ENCODE data around the gene POMGNT2. TPM values are rescaled to one million over a fixed set of nuclear protein-coding genes. Genes with fewer than 3 reads are reported as not detected.

Gene POMGNT2
- total and polyA plus RNA-seq, 10 of the 15 experiments (the other 5 are each of a cell fraction or from before 2014, with no cell fraction given) = 0.02 to 1.7 (median 0.17) TPM; not detected in 1

DNA sequence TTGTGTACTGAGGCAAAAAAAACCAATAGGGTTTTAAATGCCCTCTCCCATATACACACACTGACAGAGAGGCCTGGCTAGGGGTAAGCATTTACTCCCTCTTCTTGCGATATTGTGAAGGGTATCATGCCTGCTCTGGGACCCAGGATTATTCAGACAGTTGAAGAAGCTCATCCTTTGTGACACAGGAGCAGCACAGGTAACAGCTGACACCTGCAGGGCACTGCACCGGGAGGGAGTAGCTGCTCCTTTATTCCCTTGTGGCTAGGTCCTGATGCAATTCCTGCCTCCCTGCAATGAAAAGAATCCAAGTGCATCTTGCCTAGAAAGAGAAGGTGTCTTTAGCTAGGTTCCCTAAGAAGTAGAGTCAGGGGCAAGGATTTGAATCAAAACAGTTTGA lies 23.4 kb downstream of the POMGNT2 start:
- no TSS peak for BruUV-seq (replicated peaks)
- no peak for FAIRE-seq
- Histone ChIP-seq H3K4me3 (no peak overlapping the region), H3K27me3 (replicated peaks in 1 of 2; ENCODE audit: control insufficient read depth in 2 of 2, insufficient read depth in 2 of 2, low read length in 1 of 2) (no peaks in the 10 kb centered on the region), H3K4me2 (ENCODE audit: control insufficient read depth, insufficient read depth) (no peak overlapping the region), H3K4me1 (ENCODE audit: control insufficient read depth, insufficient read depth, low read length) (no peaks in the 10 kb centered on the region), H4K20me1 (ENCODE audit: control insufficient read depth, insufficient read depth) (no peaks in the 10 kb centered on the region), H3K27ac (ENCODE audit: control insufficient read depth, insufficient read depth) (no peak overlapping the region), H3K79me2 (ENCODE audit: control insufficient read depth, insufficient read depth, low read length) (no peaks in the 10 kb centered on the region), H2AFZ (ENCODE audit: control insufficient read depth, low read depth, low read length) (no peak overlapping the region), H3K9me3 (replicated peaks; ENCODE audit: control insufficient read depth, insufficient read depth, low read length) (no peaks in the 10 kb centered on the region; the same call in 2 of the 3 replicates), H3K36me3 (ENCODE audit: control insufficient read depth in 2 of 2, insufficient read depth in 2 of 2, low read length in 1 of 2) (no peaks in the 10 kb centered on the region; a peak in 1 of 4 replicates), H3K9ac (ENCODE audit: control insufficient read depth, insufficient read depth, low read length) (no peak overlapping the region)
- no peak for TF ChIP-seq RUNX3 (IDR thresholded peaks at IDR 0.05; ENCODE audit: low read length)
- TF ChIP-seq POLR2A (IDR thresholded peaks at IDR 0.05; ENCODE audit: low read depth, low read length) = no peak
- no peak for TF ChIP-seq SREBF1 (IDR thresholded peaks at IDR 0.05; ENCODE audit: low read length)
- no peak for TF ChIP-seq CHD2 (IDR thresholded peaks at IDR 0.05; ENCODE audit: borderline replicate concordance, low read depth, low read length)
- TF ChIP-seq POU2F2 (IDR thresholded peaks at IDR 0.05; ENCODE audit: borderline replicate concordance, low read depth, low read length) = no peak
- no peak for TF ChIP-seq JUND (IDR thresholded peaks at IDR 0.05; ENCODE audit: low read depth, low read length)
- no peak for TF ChIP-seq CEBPB (IDR thresholded peaks at IDR 0.05; ENCODE audit: borderline replicate concordance in 1 of 2, low read depth in 2 of 2, low read length in 2 of 2)
- no peak for TF ChIP-seq NFYB (IDR thresholded peaks at IDR 0.05; ENCODE audit: insufficient read depth, low read depth, low read length)
- TF ChIP-seq, protein P1, sequence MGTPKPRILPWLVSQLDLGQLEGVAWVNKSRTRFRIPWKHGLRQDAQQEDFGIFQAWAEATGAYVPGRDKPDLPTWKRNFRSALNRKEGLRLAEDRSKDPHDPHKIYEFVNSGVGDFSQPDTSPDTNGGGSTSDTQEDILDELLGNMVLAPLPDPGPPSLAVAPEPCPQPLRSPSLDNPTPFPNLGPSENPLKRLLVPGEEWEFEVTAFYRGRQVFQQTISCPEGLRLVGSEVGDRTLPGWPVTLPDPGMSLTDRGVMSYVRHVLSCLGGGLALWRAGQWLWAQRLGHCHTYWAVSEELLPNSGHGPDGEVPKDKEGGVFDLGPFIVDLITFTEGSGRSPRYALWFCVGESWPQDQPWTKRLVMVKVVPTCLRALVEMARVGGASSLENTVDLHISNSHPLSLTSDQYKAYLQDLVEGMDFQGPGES (IDR thresholded peaks at IDR 0.05) = no peak
- TF ChIP-seq EZH2 (IDR thresholded peaks at IDR 0.05; ENCODE audit: borderline replicate concordance, control insufficient read depth, low read depth, low read length) = no peak
- TF ChIP-seq BRCA1 (IDR thresholded peaks at IDR 0.05; ENCODE audit: low read depth, low read length) = no peak
- ChIA-PET RAD21 (ENCODE audit: unreplicated experiment) (no interaction called here), SMC1A (ENCODE audit: uncharacterized antibody, unreplicated experiment) (no interaction called here), POLR2A (no interaction called here), CTCF (interaction anchor here (0.6 to 1.3 kb wide), 3 partner anchors 9 to 11 kb away, joined by 3 read pairs; no protein-coding TSS in a partner anchor)
- no peak for DNase-seq (ENCODE audit: low read depth, low spot score)
- ATAC-seq = no peak
- 85% methylated on average over 2 of the region's 2 CpGs for WGBS (ENCODE audit: insufficient coverage, insufficient replicate concordance, low lambda C conversion rate, missing lambda C conversion rate)
- in situ Hi-C loops (cut with MboI) = no loop called here
- intact Hi-C loops (cut with micrococcal nuclease; ENCODE audit: unreplicated experiment) = no loop called here
